Vagina (tissue), 2 donors: ENCODE results near the gene SMOC1.

Experiments used
- CTCF ChIP-seq, 3 experiments: fragments of 450-650 bp in 2 of 3; fragments of 200-600 bp in 1 of 3; sonication (generic) in 1 of 3; IDR thresholded peaks; one replicate each; pipeline ENCODE4 v1.5.1; 2017 to 2019; ENCODE audit warnings: antibody characterized with exemption in 3 of 3, mild to moderate bottlenecking in 2 of 3, moderate library complexity in 2 of 3
- POLR2A ChIP-seq, 2 donors: fragments of 450-650 bp; IDR thresholded peaks; one replicate each; pipeline ENCODE4 v1.6.1; 2017; ENCODE audit warnings: antibody characterized with exemption in 2 of 2, mild to moderate bottlenecking in 2 of 2, moderate library complexity in 2 of 2
- POLR2AphosphoS5 ChIP-seq, 2 donors: sonication (generic); formaldehyde crosslinking; IDR thresholded peaks; one replicate each; pipeline ENCODE4 v1.9.0; 2017; ENCODE audit warnings: antibody characterized with exemption in 2 of 2, mild to moderate bottlenecking in 2 of 2, low read depth in 1 of 2; ENCODE audit not compliant: insufficient read depth in 1 of 2

GRCh38 chr14:69945912-69946311 is 66.7 kb downstream of the SMOC1 start:
- TF ChIP-seq CTCF (IDR thresholded peaks at IDR 0.05), result no peak
- no peak for TF ChIP-seq POLR2A (IDR thresholded peaks at IDR 0.05)
- TF ChIP-seq POLR2AphosphoS5 (IDR thresholded peaks at IDR 0.05; ENCODE audit: insufficient read depth in 1 of 2, low read depth in 1 of 2), result no peak
